HEK293T (cell line): Measurements from ENCODE around the gene SIAE.

Experiments
- CTCF ChIA-PET: fragments of 350-600 bp; formaldehyde crosslinking; extraction: SDS; loops from one replicate; lab custom pipeline; 2021; ENCODE audit warnings: antibody characterized with exemption, inconsistent platforms; lab: Yijun Ruan, JAX
- POLR2A ChIA-PET: fragments of 350-600 bp; formaldehyde crosslinking; extraction: SDS; loops from one replicate; lab custom pipeline; 2020; ENCODE audit warnings: antibody characterized with exemption, inconsistent platforms; lab: Yijun Ruan, JAX
- DNase-seq: peaks from one replicate; pipeline ENCODE4 v3.0.0; 2012; ENCODE audit warnings: mixed read lengths; ENCODE audit errors: extremely low spot score
- ARNT ChIP-seq: fragments of 450-650 bp; IDR thresholded peaks from 2 replicates; pipeline ENCODE4 v1.6.1; 2017; ENCODE audit warnings: mild to moderate bottlenecking
- BHLHE40 ChIP-seq: fragments of 450-650 bp; IDR thresholded peaks from 2 replicates; pipeline ENCODE4 v1.6.1; 2016; ENCODE audit warnings: mild to moderate bottlenecking, moderate library complexity, borderline replicate concordance
- CTBP1 ChIP-seq: fragments of 450-650 bp; IDR thresholded peaks from 2 replicates; pipeline ENCODE4 v1.6.1; 2016; ENCODE audit warnings: borderline replicate concordance
- ELF4 ChIP-seq: fragments of 450-650 bp; IDR thresholded peaks from 2 replicates; pipeline ENCODE4 v1.6.1; 2017; ENCODE audit warnings: antibody characterized with exemption
- FOXA1 ChIP-seq: fragments of 450-650 bp; IDR thresholded peaks from 2 replicates; pipeline ENCODE4 v1.6.1; 2016; ENCODE audit warnings: mild to moderate bottlenecking
- FOXK2 ChIP-seq: fragments of 450-650 bp; IDR thresholded peaks from 2 replicates; pipeline ENCODE4 v1.6.1; 2016; ENCODE audit warnings: mild to moderate bottlenecking
- FOXM1 ChIP-seq: fragments of 450-650 bp; IDR thresholded peaks from 2 replicates; pipeline ENCODE4 v1.6.1; 2017; ENCODE audit warnings: mild to moderate bottlenecking, borderline replicate concordance
- HDGF ChIP-seq: fragments of 450-650 bp; IDR thresholded peaks from 2 replicates; pipeline ENCODE4 v1.6.1; 2017; ENCODE audit warnings: antibody characterized with exemption, borderline replicate concordance
- L3MBTL2 ChIP-seq: fragments of 450-650 bp; conservative IDR thresholded peaks from 2 replicates; pipeline ENCODE4 v1.6.1; 2016; ENCODE audit warnings: mild to moderate bottlenecking
- LEF1 ChIP-seq: fragments of 450-650 bp; IDR thresholded peaks from 2 replicates; pipeline ENCODE4 v1.6.1; 2017; ENCODE audit warnings: mild to moderate bottlenecking, borderline replicate concordance
- NFRKB ChIP-seq: fragments of 450-650 bp; IDR thresholded peaks from 2 replicates; pipeline ENCODE4 v1.6.1; 2016; ENCODE audit warnings: mild to moderate bottlenecking, moderate library complexity
- SP1 ChIP-seq: fragments of 450-650 bp; IDR thresholded peaks from 2 replicates; pipeline ENCODE4 v1.6.1; 2017
- SUZ12 ChIP-seq: fragments of 450-650 bp; IDR thresholded peaks from 2 replicates; pipeline ENCODE4 v1.6.1; 2016; ENCODE audit warnings: mild to moderate bottlenecking
- TARDBP ChIP-seq: fragments of 450-650 bp; IDR thresholded peaks from 2 replicates; pipeline ENCODE4 v1.6.1; 2016
- ZNF384 ChIP-seq: fragments of 450-650 bp; IDR thresholded peaks from 2 replicates; pipeline ENCODE4 v1.6.1; 2016
- TF ChIP-seq, protein P1 (sequence below): fragments of 450-650 bp; IDR thresholded peaks from 2 replicates; pipeline ENCODE4 v1.6.1; 2016

The SIAE gene

DNA sequence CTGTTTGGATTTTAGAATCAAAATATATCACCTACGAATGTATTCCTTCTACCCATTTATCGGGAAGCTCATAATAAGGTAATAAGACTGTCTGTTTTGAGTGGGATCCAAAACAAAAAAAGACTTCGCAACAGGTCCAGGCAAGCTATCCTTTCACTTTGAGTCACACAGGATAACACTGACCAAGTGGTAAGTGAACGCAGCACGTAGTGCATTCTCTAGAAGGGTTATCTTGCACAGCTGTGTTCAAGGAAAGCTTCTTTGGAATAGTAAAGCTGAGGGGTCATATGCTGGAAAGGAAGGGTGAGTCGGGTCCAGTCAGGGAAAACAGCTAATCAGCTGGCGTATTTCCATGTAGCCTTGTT is 43.9 kb upstream of the SIAE start:
- POLR2A ChIA-PET, result interaction anchor here (0.9 to 1.8 kb wide), 2 partner anchors 23 to 26 kb away, joined by 3 to 7 read pairs; partner anchors contain the start of gene NRGN
- CTCF ChIA-PET, result interaction anchor here (1.0 kb wide), 1 partner anchor 29 kb away, joined by 3 read pairs; no protein-coding TSS in a partner anchor
- no peak for DNase-seq
- TF ChIP-seq FOXM1 (no peak), ELF4 (no peak), FOXK2 (no peak), NFRKB (no peak), BHLHE40 (no peak)

DNA sequence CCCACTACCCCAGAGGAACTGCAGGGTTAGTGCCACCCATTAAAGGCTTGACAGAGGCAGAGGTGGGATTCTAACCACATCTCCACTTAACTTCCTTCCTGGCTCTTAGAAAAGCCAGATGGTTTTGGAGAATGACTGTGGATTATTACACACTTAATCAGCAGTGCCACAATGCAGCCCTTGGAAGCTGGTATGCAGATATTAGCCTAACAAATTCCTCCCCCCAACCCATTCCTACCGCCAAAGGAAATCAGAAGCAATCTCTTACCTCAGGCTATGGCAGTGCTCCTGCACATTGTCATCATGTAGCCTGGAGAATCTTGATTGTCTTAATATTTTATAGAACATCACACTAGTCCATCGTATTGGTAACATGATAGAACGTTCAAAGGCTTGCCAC is 43.1 kb upstream of the SIAE start:
- POLR2A ChIA-PET, result interaction anchor here (0.9 to 1.8 kb wide), 2 partner anchors 23 to 27 kb away, joined by 3 to 7 read pairs; partner anchors contain the start of gene NRGN
- DNase-seq, result no peak
- TF ChIP-seq TARDBP, result no peak
- no peak for TF ChIP-seq ARNT
- TF ChIP-seq FOXA1, result no peak
- no peak for TF ChIP-seq HDGF
- TF ChIP-seq SP1, result no peak
- no peak for TF ChIP-seq FOXM1
- TF ChIP-seq ELF4, result no peak
- TF ChIP-seq BHLHE40, result no peak
- TF ChIP-seq ZNF384, result no peak
- TF ChIP-seq L3MBTL2, result no peak
- TF ChIP-seq LEF1, result no peak
- no peak for TF ChIP-seq SUZ12
- no peak for TF ChIP-seq NFRKB
- TF ChIP-seq FOXK2, result no peak
- TF ChIP-seq, protein P1, sequence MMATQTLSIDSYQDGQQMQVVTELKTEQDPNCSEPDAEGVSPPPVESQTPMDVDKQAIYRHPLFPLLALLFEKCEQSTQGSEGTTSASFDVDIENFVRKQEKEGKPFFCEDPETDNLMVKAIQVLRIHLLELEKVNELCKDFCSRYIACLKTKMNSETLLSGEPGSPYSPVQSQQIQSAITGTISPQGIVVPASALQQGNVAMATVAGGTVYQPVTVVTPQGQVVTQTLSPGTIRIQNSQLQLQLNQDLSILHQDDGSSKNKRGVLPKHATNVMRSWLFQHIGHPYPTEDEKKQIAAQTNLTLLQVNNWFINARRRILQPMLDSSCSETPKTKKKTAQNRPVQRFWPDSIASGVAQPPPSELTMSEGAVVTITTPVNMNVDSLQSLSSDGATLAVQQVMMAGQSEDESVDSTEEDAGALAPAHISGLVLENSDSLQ, result no peak
- no peak for TF ChIP-seq CTBP1
- CTCF ChIA-PET, result no interaction called here

DNA sequence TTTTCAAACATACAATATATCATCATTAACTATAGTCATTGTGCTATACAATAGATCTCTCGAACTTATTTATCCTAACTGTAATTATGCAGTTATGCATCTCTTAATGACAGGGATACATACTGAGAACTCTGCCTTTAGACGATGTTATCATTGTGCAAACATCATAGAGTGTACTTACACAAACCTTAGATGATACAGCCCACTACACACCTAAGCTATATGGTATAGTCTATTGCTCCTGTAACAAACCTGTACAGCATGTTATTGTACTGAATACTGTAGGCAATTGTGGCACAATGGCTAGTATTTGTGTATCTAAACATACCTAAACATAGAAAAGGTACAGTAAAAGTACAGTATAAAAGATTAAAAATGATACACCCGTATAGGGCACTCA is 38.9 kb upstream of the SIAE start:
- ChIA-PET CTCF (no interaction called here), POLR2A (no interaction called here)
- no peak for TF ChIP-seq HDGF
- no peak for TF ChIP-seq L3MBTL2
- no peak for TF ChIP-seq TARDBP
- TF ChIP-seq LEF1, result no peak
- TF ChIP-seq, protein P1, result no peak
- no peak for TF ChIP-seq FOXK2
- TF ChIP-seq ARNT, result no peak
- no peak for TF ChIP-seq BHLHE40
- no peak for TF ChIP-seq FOXA1
- no peak for TF ChIP-seq SP1
- no peak for TF ChIP-seq SUZ12
- no peak for TF ChIP-seq NFRKB
- no peak for TF ChIP-seq ELF4
- no peak for TF ChIP-seq FOXM1
- no peak for TF ChIP-seq ZNF384
- no peak for TF ChIP-seq CTBP1
- DNase-seq, result no peak

DNA sequence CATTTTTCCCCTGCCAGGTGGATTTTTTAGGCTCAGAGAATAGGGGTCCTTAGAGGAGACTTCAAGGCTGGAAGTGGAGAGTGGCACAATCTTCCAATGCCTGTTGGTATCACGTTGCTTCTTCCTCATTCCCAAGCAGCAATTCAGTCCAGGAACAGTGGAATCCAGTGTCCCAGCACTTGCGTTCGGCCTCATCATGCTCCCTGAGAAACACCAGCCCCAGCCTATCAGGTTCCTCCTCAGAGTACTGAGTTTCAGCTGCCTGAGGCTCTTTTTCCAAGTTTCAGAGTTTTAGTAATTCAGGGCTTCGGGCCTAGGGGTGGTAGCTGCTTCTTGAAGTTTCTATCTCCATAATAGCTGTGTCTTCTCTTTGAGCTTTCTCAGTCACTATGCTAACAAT is 34.3 kb upstream of the SIAE start:
- ChIA-PET CTCF (no interaction called here), POLR2A (no interaction called here)
- TF ChIP-seq BHLHE40 (no peak), FOXA1 (no peak), SP1 (no peak), LEF1 (no peak), NFRKB (no peak), HDGF (no peak), TARDBP (no peak), L3MBTL2 (no peak), FOXM1 (no peak), ARNT (no peak), SUZ12 (no peak), CTBP1 (no peak), FOXK2 (no peak), ELF4 (no peak), ZNF384 (no peak)
- TF ChIP-seq, protein P1, result no peak
- DNase-seq, result no peak

DNA sequence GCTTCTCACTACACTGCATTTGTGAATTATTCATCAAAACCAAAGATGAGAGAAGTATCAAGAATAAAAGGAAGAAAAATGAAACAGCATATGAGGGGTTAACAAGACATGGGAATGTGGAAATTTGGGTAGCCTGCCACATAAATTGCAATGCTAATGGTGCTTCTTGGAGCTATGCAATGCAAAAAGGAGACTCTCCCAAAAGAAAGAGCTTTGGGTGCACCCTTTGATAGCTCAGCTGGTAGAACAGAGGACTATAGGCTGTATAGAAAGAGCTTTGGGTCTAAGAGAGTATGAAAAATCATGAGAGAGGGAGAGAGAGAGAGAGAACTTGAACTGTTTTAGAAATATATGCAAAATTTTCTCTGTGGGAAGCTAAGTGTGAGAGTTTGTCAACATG is 26.5 kb upstream of the SIAE start:
- CTCF ChIA-PET, result no interaction called here
- TF ChIP-seq TARDBP (no peak), SUZ12 (no peak), FOXA1 (no peak), L3MBTL2 (no peak), ZNF384 (no peak), ARNT (no peak), LEF1 (no peak), FOXM1 (no peak)
- DNase-seq, result no peak
- POLR2A ChIA-PET, result no interaction called here

DNA sequence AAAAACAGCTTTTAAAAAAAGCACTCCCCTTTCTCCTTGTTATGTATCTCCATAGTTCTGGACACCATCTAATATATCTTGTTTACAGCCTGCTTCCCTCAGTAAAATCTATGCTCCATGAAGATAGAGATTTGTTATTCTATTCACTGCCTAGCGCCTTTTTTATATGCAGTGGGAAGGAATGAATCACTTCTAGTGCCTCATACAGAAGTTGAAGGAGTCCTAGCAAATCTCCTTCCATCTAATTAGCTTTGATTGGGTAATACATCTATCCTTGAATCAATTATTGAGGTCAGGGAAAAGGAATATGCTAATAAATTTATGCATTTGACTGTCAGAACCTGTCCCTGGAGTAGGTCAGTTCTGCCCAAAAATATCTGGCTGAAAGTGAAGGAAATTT is 26.0 kb upstream of the SIAE start:
- DNase-seq, result no peak
- ChIA-PET POLR2A (no interaction called here), CTCF (no interaction called here)
- TF ChIP-seq L3MBTL2 (no peak), SP1 (no peak)
